ENCODE data around the gene PACRG. TPM values are rescaled to one million over a fixed set of nuclear protein-coding genes. Genes with fewer than 3 reads are reported as not detected.

Gene PACRG
- total RNA-seq, 1 donor: under 0.01 TPM

- no peak for DNase-seq (ENCODE audit: low read depth)
- H3K4me3 ChIP-seq (ENCODE audit: low read depth, low read length): no peak overlapping the region
- no peak for TF ChIP-seq CTCF (IDR thresholded peaks at IDR 0.05; ENCODE audit: insufficient read depth, low read depth, low read length)
Observed at GRCh38 chr6:163241683-163242082, 513.9 kb downstream of the PACRG start.

GRCh38 chr6:163243083-163243482 is 515.3 kb downstream of the PACRG start:
- DNase-seq (ENCODE audit: low read depth): no peak
- H3K4me3 ChIP-seq (ENCODE audit: low read depth, low read length): no peak overlapping the region
- TF ChIP-seq CTCF (IDR thresholded peaks at IDR 0.05; ENCODE audit: insufficient read depth, low read depth, low read length): no peak

- no peak overlapping the region for H3K4me3 ChIP-seq (ENCODE audit: low read depth, low read length)
- TF ChIP-seq CTCF (IDR thresholded peaks at IDR 0.05; ENCODE audit: insufficient read depth, low read depth, low read length): no peak
- DNase-seq (ENCODE audit: low read depth): no peak
Observed at GRCh38 chr6:163243692-163244589, 516.2 kb downstream of the PACRG start.

GRCh38 chr6:163248051-163248450 is 520.3 kb downstream of the PACRG start:
- no peak for DNase-seq (ENCODE audit: low read depth)
- no peak overlapping the region for H3K4me3 ChIP-seq (ENCODE audit: low read depth, low read length)
- TF ChIP-seq CTCF (IDR thresholded peaks at IDR 0.05; ENCODE audit: insufficient read depth, low read depth, low read length): no peak

GRCh38 chr6:163249651-163250101 is 521.9 kb downstream of the PACRG start:
- no peak overlapping the region for H3K4me3 ChIP-seq (ENCODE audit: low read depth, low read length)
- DNase-seq (ENCODE audit: low read depth): no peak
- TF ChIP-seq CTCF (IDR thresholded peaks at IDR 0.05; ENCODE audit: insufficient read depth, low read depth, low read length): no peak

- no peak for TF ChIP-seq CTCF (IDR thresholded peaks at IDR 0.05; ENCODE audit: insufficient read depth, low read depth, low read length)
- H3K4me3 ChIP-seq (ENCODE audit: low read depth, low read length): no peak overlapping the region
- no peak for DNase-seq (ENCODE audit: low read depth)
Observed at GRCh38 chr6:163250116-163250515, 522.3 kb downstream of the PACRG start.

Measured in fibroblast of villous mesenchyme (primary cell).